Activated T-helper 17 cell treated with anti-CD3 and anti-CD28 coated beads, Interleukin-2, amount 50 U/mL, for 72 hours (primary cell): ENCODE data around the gene SLC18A3. TPM values are rescaled to one million over a fixed set of nuclear protein-coding genes. Genes with fewer than 3 reads are reported as not detected.

Experiments used
- ATAC-seq: fragments of 150-1000 bp; cut with Tn5 transposase; replicated peaks from 2 replicates; pipeline ENCODE4 v1.10.0; 2021; ENCODE audit warnings: mild to moderate bottlenecking, moderate library complexity
- H3K27ac Mint-ChIP-seq: one replicate; pipeline ENCODE4 v1.8.0; 2022; ENCODE audit warnings: mixed read lengths
- H3K27me3 Mint-ChIP-seq: one replicate; pipeline ENCODE4 v1.8.0; 2022; ENCODE audit warnings: mixed read lengths
- H3K36me3 Mint-ChIP-seq: one replicate; pipeline ENCODE4 v1.8.0; 2022; ENCODE audit warnings: low read depth, mild to moderate bottlenecking, mixed read lengths
- H3K4me1 Mint-ChIP-seq: one replicate; pipeline ENCODE4 v1.8.0; 2022; ENCODE audit warnings: mixed read lengths
- H3K4me3 Mint-ChIP-seq: one replicate; pipeline ENCODE4 v1.8.0; 2022; ENCODE audit warnings: mild to moderate bottlenecking, mixed read lengths
- H3K9me3 Mint-ChIP-seq: one replicate; pipeline ENCODE4 v1.8.0; 2022; ENCODE audit warnings: mixed read lengths
- total RNA-seq, 2 donors: library from RNA; stranded (reverse); gene quantifications; one replicate each; pipeline ENCODE4 v1.2.3, GENCODE V29; 2022

SLC18A3 gene
- total RNA-seq, 2 donors from 2014 or later = not detected

GRCh38 chr10:49644035-49644646, 34.0 kb downstream of the SLC18A3 start:
- Mint-ChIP-seq H3K4me3 (no peak overlapping the region), H3K4me1 (no peaks in the 10 kb centered on the region), H3K36me3 (no peaks in the 10 kb centered on the region), H3K9me3 (no peaks in the 10 kb centered on the region), H3K27me3 (peaks cover 42% of the 10 kb centered on the region), H3K27ac (no peak overlapping the region)
- no peak for ATAC-seq

- Mint-ChIP-seq H3K27ac (no peak overlapping the region), H3K36me3 (no peaks in the 10 kb centered on the region), H3K4me1 (no peaks in the 10 kb centered on the region), H3K27me3 (peaks cover 38% of the 10 kb centered on the region), H3K9me3 (no peaks in the 10 kb centered on the region), H3K4me3 (no peak overlapping the region)
- no peak for ATAC-seq
Measured at GRCh38 chr10:49645417-49645816, 35.3 kb downstream of the SLC18A3 start.

- no peak overlapping the region for H3K27ac Mint-ChIP-seq
- H3K36me3 Mint-ChIP-seq = no peaks in the 10 kb centered on the region
- H3K4me1 Mint-ChIP-seq = no peaks in the 10 kb centered on the region
- no peaks in the 10 kb centered on the region for H3K9me3 Mint-ChIP-seq
- H3K27me3 Mint-ChIP-seq = peaks cover 36% of the 10 kb centered on the region
- H3K4me3 Mint-ChIP-seq = no peak overlapping the region
- ATAC-seq = no peak
Measured at GRCh38 chr10:49645871-49646870, 36.1 kb downstream of the SLC18A3 start.

DNA sequence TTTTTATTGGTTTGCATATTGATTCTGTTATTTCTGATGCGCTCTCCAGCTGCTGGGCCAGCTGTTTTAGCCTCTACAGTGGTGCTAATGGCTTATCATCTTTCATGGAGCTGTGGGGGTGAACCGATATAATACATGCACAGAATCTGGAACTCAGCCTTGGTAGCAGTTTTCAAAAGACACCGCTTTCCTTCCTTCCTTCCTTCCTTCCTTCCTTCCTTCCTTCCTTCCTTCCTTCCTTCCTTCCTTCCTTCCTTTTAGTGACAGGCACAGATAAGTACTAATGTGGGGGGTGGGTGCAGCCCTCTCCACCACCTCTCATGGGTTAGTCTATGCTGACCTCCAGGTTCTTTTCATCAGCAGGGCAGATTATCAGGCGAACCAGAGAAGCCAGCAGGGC, 37.4 kb downstream of the SLC18A3 start:
- no peak overlapping the region for H3K27ac Mint-ChIP-seq
- H3K27me3 Mint-ChIP-seq = peaks cover 30% of the 10 kb centered on the region
- ATAC-seq = no peak
- H3K4me1 Mint-ChIP-seq = no peaks in the 10 kb centered on the region
- no peaks in the 10 kb centered on the region for H3K9me3 Mint-ChIP-seq
- H3K4me3 Mint-ChIP-seq = no peak overlapping the region
- no peaks in the 10 kb centered on the region for H3K36me3 Mint-ChIP-seq

DNA sequence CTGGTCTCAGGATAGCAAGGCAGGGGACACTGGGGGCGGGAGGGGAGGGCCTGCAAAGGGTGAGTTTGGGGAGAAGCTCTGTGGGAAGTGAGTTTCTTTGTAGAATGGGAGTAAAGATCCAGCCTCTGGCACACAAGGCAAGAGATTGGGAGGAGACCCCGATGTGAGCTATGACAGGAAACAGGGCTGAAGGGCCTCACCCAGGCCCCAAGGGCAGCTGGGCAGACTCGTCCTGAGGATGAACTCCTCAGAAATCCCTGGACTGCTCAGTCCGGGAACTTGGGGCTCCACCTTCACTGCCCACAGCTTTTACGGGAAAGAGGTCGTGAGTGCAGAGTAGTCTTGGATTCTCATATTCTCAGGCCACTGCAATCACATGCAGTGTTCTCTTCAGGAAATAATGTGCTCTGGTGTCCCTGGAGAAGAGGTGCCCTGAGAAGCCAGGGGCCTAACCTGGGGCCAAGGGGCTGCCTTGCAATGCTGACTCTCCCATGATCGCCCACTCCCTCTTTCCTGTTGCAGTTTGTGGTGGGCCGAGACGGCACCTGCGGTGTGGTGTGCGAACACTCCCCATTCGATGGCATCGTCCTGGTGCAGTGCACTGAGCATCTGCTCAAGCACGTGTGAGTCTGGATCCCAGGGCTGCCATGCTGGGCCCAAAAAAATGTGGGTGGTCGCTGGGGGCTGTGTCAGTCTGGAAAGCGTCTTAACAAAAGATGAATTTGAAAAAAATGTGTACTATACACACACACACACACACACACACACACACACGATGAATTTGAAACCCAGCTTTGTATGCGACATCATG, 38.1 kb downstream of the SLC18A3 start:
- Mint-ChIP-seq H3K4me1 (no peaks in the 10 kb centered on the region), H3K27me3 (peaks cover 29% of the 10 kb centered on the region), H3K4me3 (no peak overlapping the region), H3K36me3 (no peaks in the 10 kb centered on the region), H3K9me3 (no peaks in the 10 kb centered on the region), H3K27ac (no peak overlapping the region)
- no peak for ATAC-seq

GRCh38 chr10:49649294-49649693, 39.2 kb downstream of the SLC18A3 start:
- no peak overlapping the region for H3K27ac Mint-ChIP-seq
- no peak overlapping the region for H3K4me3 Mint-ChIP-seq
- no peaks in the 10 kb centered on the region for H3K9me3 Mint-ChIP-seq
- no peaks in the 10 kb centered on the region for H3K4me1 Mint-ChIP-seq
- peaks cover 21% of the 10 kb centered on the region for H3K27me3 Mint-ChIP-seq
- no peaks in the 10 kb centered on the region for H3K36me3 Mint-ChIP-seq
- peak; percentile 53 for ATAC-seq

DNA sequence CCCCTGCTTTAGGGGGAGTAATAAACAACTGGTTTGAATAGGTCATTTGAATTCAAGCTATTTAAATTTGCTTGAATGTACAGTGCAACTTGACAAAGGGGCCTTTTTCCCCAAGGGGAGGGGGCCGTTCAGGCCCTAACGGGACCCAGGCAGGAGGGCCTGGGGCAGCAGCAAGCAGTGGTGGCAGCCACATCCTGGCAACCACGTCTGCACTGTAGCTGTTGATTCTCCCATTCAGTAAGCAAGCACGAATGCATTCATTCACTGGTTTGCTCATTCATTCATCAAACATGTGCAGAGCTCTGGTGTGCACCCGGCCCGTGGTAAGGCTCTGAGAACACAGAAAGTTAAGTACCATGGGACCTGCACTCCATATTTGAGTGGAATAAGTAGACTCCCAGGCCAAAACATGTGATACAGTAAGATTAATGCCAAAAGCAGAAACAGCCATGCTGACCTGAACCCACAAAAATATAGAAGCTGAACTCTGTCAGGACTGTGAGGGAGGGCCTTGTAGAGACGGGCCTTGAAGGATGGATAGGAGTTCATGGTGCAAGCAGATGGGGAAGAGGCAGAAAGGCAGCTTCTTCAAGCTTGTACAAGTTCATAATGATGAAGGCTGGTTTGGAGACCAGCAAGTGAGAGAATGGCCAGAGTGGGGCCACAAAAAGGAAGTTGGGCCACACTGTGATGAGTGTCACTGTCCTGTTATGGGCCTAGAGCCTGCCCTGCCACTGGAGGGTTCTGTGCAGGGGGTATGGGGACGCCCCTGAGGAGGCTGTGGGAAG, 40.0 kb downstream of the SLC18A3 start:
- no peak overlapping the region for H3K27ac Mint-ChIP-seq
- H3K36me3 Mint-ChIP-seq = no peaks in the 10 kb centered on the region
- no peaks in the 10 kb centered on the region for H3K9me3 Mint-ChIP-seq
- peak; percentile 39 for ATAC-seq
- H3K4me3 Mint-ChIP-seq = no peak overlapping the region
- peaks cover 18% of the 10 kb centered on the region for H3K27me3 Mint-ChIP-seq
- H3K4me1 Mint-ChIP-seq = no peaks in the 10 kb centered on the region

- Mint-ChIP-seq H3K36me3 (no peaks in the 10 kb centered on the region), H3K27ac (no peak overlapping the region), H3K4me1 (no peaks in the 10 kb centered on the region), H3K27me3 (peaks cover 19% of the 10 kb centered on the region), H3K4me3 (no peak overlapping the region), H3K9me3 (no peaks in the 10 kb centered on the region)
- ATAC-seq = no peak
Measured at GRCh38 chr10:49650724-49651034, 40.6 kb downstream of the SLC18A3 start.

- peaks cover 22% of the 10 kb centered on the region for H3K27me3 Mint-ChIP-seq
- H3K4me3 Mint-ChIP-seq = no peak overlapping the region
- H3K36me3 Mint-ChIP-seq = no peaks in the 10 kb centered on the region
Measured at GRCh38 chr10:49651039-49651835, 41.1 kb downstream of the SLC18A3 start.

DNA sequence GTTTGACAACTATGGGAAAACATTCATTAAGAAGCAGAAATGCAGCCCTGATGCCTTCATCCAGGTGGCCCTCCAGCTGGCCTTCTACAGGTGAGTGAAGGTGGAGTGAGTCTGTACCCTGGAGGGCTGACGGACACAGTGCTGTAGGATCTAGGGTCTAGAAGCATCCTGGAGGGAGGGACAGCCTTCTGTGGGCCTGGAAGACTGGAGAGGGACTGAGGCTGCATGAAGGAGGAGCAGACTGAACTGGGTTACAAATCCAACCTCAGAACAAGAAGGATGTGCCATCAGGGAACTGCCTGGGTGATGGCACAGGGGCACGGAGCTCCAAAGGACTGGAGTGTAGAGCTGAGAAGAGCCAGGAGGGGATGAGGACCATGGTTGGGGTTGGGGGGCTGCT, 41.8 kb downstream of the SLC18A3 start:
- H3K36me3 Mint-ChIP-seq = no peaks in the 10 kb centered on the region
- H3K27me3 Mint-ChIP-seq = peaks cover 22% of the 10 kb centered on the region
- H3K4me1 Mint-ChIP-seq = no peaks in the 10 kb centered on the region
- H3K4me3 Mint-ChIP-seq = no peak overlapping the region
- no peak for ATAC-seq
- no peak overlapping the region for H3K27ac Mint-ChIP-seq
- no peaks in the 10 kb centered on the region for H3K9me3 Mint-ChIP-seq

More at GRCh38 chr10:49651039-49651835, 41.1 kb downstream of the SLC18A3 start:
- Mint-ChIP-seq H3K4me1 (no peaks in the 10 kb centered on the region), H3K9me3 (no peaks in the 10 kb centered on the region), H3K27ac (no peak overlapping the region)
- no peak for ATAC-seq

GRCh38 chr10:49652421-49653272, 42.5 kb downstream of the SLC18A3 start:
- Mint-ChIP-seq H3K9me3 (no peaks in the 10 kb centered on the region), H3K27ac (no peak overlapping the region), H3K36me3 (no peaks in the 10 kb centered on the region), H3K4me1 (no peaks in the 10 kb centered on the region), H3K27me3 (peaks cover 15% of the 10 kb centered on the region), H3K4me3 (no peak overlapping the region)
- no peak for ATAC-seq

DNA sequence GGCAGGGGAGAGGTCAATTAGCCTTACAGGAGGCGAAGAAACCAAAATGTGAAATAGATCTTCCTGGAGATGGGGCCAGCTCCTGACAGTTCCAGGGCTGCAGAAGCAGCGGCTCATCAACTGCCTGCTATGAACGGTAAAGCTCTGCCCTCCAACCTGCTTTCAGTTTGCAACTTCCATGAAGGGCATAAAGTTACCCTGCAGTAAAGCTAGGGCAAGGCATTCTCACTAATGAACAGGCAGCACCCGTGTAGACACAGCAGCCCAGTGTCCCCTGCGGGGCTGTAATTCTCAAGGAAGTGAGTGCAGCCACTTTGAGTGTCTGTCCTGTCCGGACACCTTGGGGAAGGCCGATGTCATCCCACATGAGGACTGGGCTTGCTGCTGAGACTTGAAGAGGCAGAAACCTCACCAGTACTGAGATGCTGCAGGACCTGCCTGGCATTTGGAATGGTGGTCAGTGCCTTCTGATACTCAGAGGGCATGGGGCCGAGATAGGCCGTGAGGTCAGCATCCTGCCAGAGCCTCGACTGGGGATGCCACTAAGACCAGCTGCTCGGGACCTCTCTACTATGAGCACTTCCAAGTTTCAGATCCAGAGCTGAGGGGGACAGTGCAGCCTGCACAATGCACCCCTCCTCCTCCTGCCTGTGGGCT, 43.3 kb downstream of the SLC18A3 start:
- no peak overlapping the region for H3K4me3 Mint-ChIP-seq
- ATAC-seq = no peak
- H3K27me3 Mint-ChIP-seq = peaks cover 11% of the 10 kb centered on the region

More for the DNA sequence above, 43.3 kb downstream of the SLC18A3 start:
- H3K27ac Mint-ChIP-seq = no peak overlapping the region
- no peaks in the 10 kb centered on the region for H3K9me3 Mint-ChIP-seq
- no peaks in the 10 kb centered on the region for H3K4me1 Mint-ChIP-seq
- no peaks in the 10 kb centered on the region for H3K36me3 Mint-ChIP-seq
